Prostate gland (tissue), 2 donors: ENCODE data around the gene SNX25. TPM values are rescaled to one million over a fixed set of nuclear protein-coding genes. Genes with fewer than 3 reads are reported as not detected.
"Not testable (repeated sequence)": the region's sequence is repeated elsewhere in the genome, so short reads cannot be mapped to it uniquely, and the experiment has no call there.

Experiments
- DNase-seq: peaks from one replicate; pipeline ENCODE4 v3.0.0-alpha.2; 2019; ENCODE audit warnings: low spot score
- H3K27ac ChIP-seq, 2 donors: fragments of 200-600 bp; sonication (generic); 2 replicates each; pipeline ENCODE4 v1.5.1; 2017 to 2019
- H3K27me3 ChIP-seq: fragments of 200-600 bp; sonication (generic); replicated peaks from 2 replicates; pipeline ENCODE4 v1.5.1; 2019; ENCODE audit not compliant: insufficient read depth
- H3K36me3 ChIP-seq, 2 donors: fragments of 200-600 bp; sonication (generic); 1 replicate in 1 of 2; 2 replicates in 1 of 2; pipeline versions ENCODE4 v1.5.1 to v1.8.1; 2017 to 2019
- H3K4me1 ChIP-seq: fragments of 200-600 bp; sonication (generic); replicated peaks from 2 replicates; pipeline ENCODE4 v1.5.1; 2019
- H3K4me3 ChIP-seq, 2 donors: fragments of 200-600 bp; sonication (generic); 2 replicates each; pipeline ENCODE4 v1.5.1; 2017 to 2019
- H3K9me3 ChIP-seq: fragments of 200-600 bp; sonication (generic); 2 replicates; pipeline ENCODE4 v1.5.1; 2017
- CTCF ChIP-seq, 4 experiments: fragments of 200-600 bp in 2 of 4; fragments of 450-650 bp in 2 of 4; sonication (generic) in 2 of 4; IDR thresholded peaks; 1 replicate in 3 of 4; 2 replicates in 1 of 4; pipeline ENCODE4 v1.5.1; 2016 to 2019; ENCODE audit warnings: antibody characterized with exemption in 4 of 4, mild to moderate bottlenecking in 2 of 4, moderate library complexity in 2 of 4
- POLR2A ChIP-seq: fragments of 450-650 bp; IDR thresholded peaks from one replicate; pipeline ENCODE4 v1.6.1; 2016; ENCODE audit warnings: antibody characterized with exemption, mild to moderate bottlenecking
- POLR2AphosphoS5 ChIP-seq: sonication (generic); formaldehyde crosslinking; IDR thresholded peaks from one replicate; pipeline ENCODE4 v1.6.1; 2017; ENCODE audit warnings: antibody characterized with exemption
- WGBS: methylation state at CpG from one replicate; pipeline ENCODE4 v1.1.5; 2018; 5-methylcytosine and 5-hydroxymethylcytosine counted together
- intact Hi-C: fragments of 100-400 bp; cut with DNase I; formaldehyde crosslinking; loops from one replicate; pipeline ENCODE4 v1.14.2; 2022
- total RNA-seq, 2 donors: library from RNA; depleted of rRNA; stranded (reverse); fragments of >200 nt; gene quantifications; one replicate each; pipeline ENCODE4 v1.1.0, GENCODE V29; 2016

The SNX25 gene
- total RNA-seq, 2 donors from 2014 or later: 26.4 to 49.5 TPM

- TF ChIP-seq CTCF (IDR thresholded peaks at IDR 0.05) (no peak), POLR2AphosphoS5 (no peak), POLR2A (no peak)
- Histone ChIP-seq H3K9me3 (no peaks in the 10 kb centered on the region), H3K4me1 (no peaks in the 10 kb centered on the region), H3K27ac (no peak overlapping the region), H3K36me3 (no peaks in the 10 kb centered on the region), H3K27me3 (no peaks in the 10 kb centered on the region), H3K4me3 (no peak overlapping the region)
- no peak for DNase-seq
- intact Hi-C loops: no loop called here
- 90% methylated on average over 7 of the region's 7 CpGs for WGBS
Measured at GRCh38 chr4:185328586-185328985, 119.2 kb downstream of the SNX25 start.

- H3K27me3 ChIP-seq, H3K4me1 ChIP-seq, H3K36me3 ChIP-seq, intact Hi-C loops, H3K4me3 ChIP-seq, H3K27ac ChIP-seq, H3K9me3 ChIP-seq, DNase-seq: not testable (repeated sequence)
- 100% methylated on average over 2 of the region's 2 CpGs for WGBS
Measured at GRCh38 chr4:185329879-185330510, 120.6 kb downstream of the SNX25 start.

- H3K27me3 ChIP-seq: no peaks in the 10 kb centered on the region
- no peak overlapping the region for H3K27ac ChIP-seq
- no peak for DNase-seq
- TF ChIP-seq POLR2AphosphoS5 (no peak), CTCF (IDR thresholded peaks at IDR 0.05) (no peak), POLR2A (no peak)
- WGBS: 92% methylated on average over 3 of the region's 3 CpGs
- no peak overlapping the region for H3K4me3 ChIP-seq
- H3K4me1 ChIP-seq: no peaks in the 10 kb centered on the region
- no peaks in the 10 kb centered on the region for H3K36me3 ChIP-seq
- H3K9me3 ChIP-seq: no peaks in the 10 kb centered on the region
- intact Hi-C loops: no loop called here
Measured at GRCh38 chr4:185332575-185333464, 123.4 kb downstream of the SNX25 start.

- Histone ChIP-seq H3K9me3 (no peaks in the 10 kb centered on the region), H3K36me3 (no peaks in the 10 kb centered on the region), H3K27ac (no peak overlapping the region), H3K27me3 (no peaks in the 10 kb centered on the region), H3K4me1 (no peaks in the 10 kb centered on the region), H3K4me3 (no peak overlapping the region)
- WGBS: 96% methylated on average over 4 of the region's 4 CpGs
- intact Hi-C loops: no loop called here
- no peak for DNase-seq
- TF ChIP-seq POLR2A (no peak), CTCF (IDR thresholded peaks at IDR 0.05) (no peak), POLR2AphosphoS5 (no peak)
Measured at GRCh38 chr4:185334326-185334725, 124.9 kb downstream of the SNX25 start.

- intact Hi-C loops: no loop called here
- H3K36me3 ChIP-seq: no peaks in the 10 kb centered on the region
- WGBS: 93% methylated on average over 1 of the region's 1 CpG
Measured at GRCh38 chr4:185335579-185335978, 126.2 kb downstream of the SNX25 start.

More at GRCh38 chr4:185335579-185335978, 126.2 kb downstream of the SNX25 start:
- H3K27ac ChIP-seq: no peak overlapping the region
- H3K27me3 ChIP-seq: no peaks in the 10 kb centered on the region
- H3K4me3 ChIP-seq: no peak overlapping the region
- H3K9me3 ChIP-seq: no peaks in the 10 kb centered on the region
- no peaks in the 10 kb centered on the region for H3K4me1 ChIP-seq
- DNase-seq: no peak
- no peak for TF ChIP-seq POLR2AphosphoS5
- TF ChIP-seq CTCF (IDR thresholded peaks at IDR 0.05): no peak
- no peak for TF ChIP-seq POLR2A
